OCI-LY1 (cell line): ENCODE data around the gene PTPRM.

Source experiments
- CTCF ChIP-seq: fragments of 200-600 bp; sonication (generic), shearing (Covaris generic); IDR thresholded peaks from 2 replicates; pipeline ENCODE4 v1.5.1; 2017; ENCODE audit warnings: mild to moderate bottlenecking, antibody characterized with exemption, low read length, moderate library complexity, mixed read lengths
- EZH2 ChIP-seq: fragments of 200-600 bp; sonication (generic), shearing (Covaris generic); IDR thresholded peaks from 2 replicates; pipeline ENCODE4 v1.8.0; 2017; ENCODE audit warnings: borderline replicate concordance, mixed run types, mild to moderate bottlenecking, antibody characterized with exemption, low read length, moderate library complexity, mixed read lengths

GRCh38 chr18:8379187-8379941 lies 812.2 kb downstream of the PTPRM start:
- TF ChIP-seq CTCF (no peak), EZH2 (no peak)
